ENCODE measurements around the gene MGAT4B. TPM values are rescaled to one million over a fixed set of nuclear protein-coding genes. Genes with fewer than 3 reads are reported as not detected.

The MGAT4B gene
- total RNA-seq, 1 experiment from 2014 or later, result 406 TPM

GRCh38 chr5:179801304-179802206, 5.1 kb downstream of the MGAT4B start:
- Histone ChIP-seq H3K36me3 (ENCODE audit: control insufficient read depth, insufficient read depth, low read length) (peaks cover 6% of the 10 kb centered on the region), H3K4me3 (ENCODE audit: low read depth in 2 of 2, low read length in 2 of 2) (no peak overlapping the region), H3K4me1 (ENCODE audit: control insufficient read depth, insufficient read depth, low read length) (peaks cover 33% of the 10 kb centered on the region), H3K27me3 (ENCODE audit: control insufficient read depth, insufficient read depth, low read length) (no peaks in the 10 kb centered on the region), H3K9me3 (ENCODE audit: control insufficient read depth, insufficient read depth, low read depth, low read length) (no peaks in the 10 kb centered on the region), H3K27ac (ENCODE audit: low read length) (peak overlapping the region; percentile 72)
- CTCF ChIA-PET, result interaction anchor here (1.0 kb wide), 3 partner anchors 10 to 28 kb away, joined by 3 to 12 read pairs (median 7); no protein-coding TSS in a partner anchor
- DNase-seq (ENCODE audit: low read depth, low spot score) (no peak), ATAC-seq (peak; percentile 59)
- BruUV-seq (replicated peaks), result no TSS peak
- in situ Hi-C loops (cut with HindIII; ENCODE audit: low pct_unique_long_range_greater_than_20kb, low sequenced_read_pairs), result no loop called here
- peak; percentile 92 for TF ChIP-seq CTCF (IDR thresholded peaks at IDR 0.05)
- TF ChIP-seq POLR2AphosphoS5 (IDR thresholded peaks at IDR 0.05; ENCODE audit: low read depth, low read length), result peak; percentile 45; the same call in 1 of the 2 replicates
- no peak for TF ChIP-seq REST (IDR thresholded peaks at IDR 0.05; ENCODE audit: insufficient read depth in 1 of 2, low read depth in 2 of 2, low read length in 1 of 2)
- peak; percentile 59; the same call in 1 of the 2 replicates for TF ChIP-seq SIN3A (IDR thresholded peaks at IDR 0.05; ENCODE audit: borderline replicate concordance, insufficient read depth, low read depth, low read length)
- TF ChIP-seq TCF7L2 (IDR thresholded peaks at IDR 0.05; ENCODE audit: low read depth, low read length), result no peak
- intact Hi-C loops (cut with micrococcal nuclease; ENCODE audit: unreplicated experiment), result no loop called here
- POLR2A ChIA-PET, result interaction anchor here (0.5 kb wide), 1 partner anchor 18 kb away, joined by 3 read pairs; no protein-coding TSS in a partner anchor

GRCh38 chr5:179800696-179801201, 5.9 kb downstream of the MGAT4B start:
- no TSS peak for BruUV-seq (replicated peaks)
- intact Hi-C loops (cut with micrococcal nuclease; ENCODE audit: unreplicated experiment), result no loop called here
- Histone ChIP-seq H3K27me3 (ENCODE audit: control insufficient read depth, insufficient read depth, low read length) (no peaks in the 10 kb centered on the region), H3K4me3 (ENCODE audit: low read depth in 2 of 2, low read length in 2 of 2) (no peak overlapping the region), H3K9me3 (ENCODE audit: control insufficient read depth, insufficient read depth, low read depth, low read length) (no peaks in the 10 kb centered on the region), H3K36me3 (ENCODE audit: control insufficient read depth, insufficient read depth, low read length) (peaks cover 4% of the 10 kb centered on the region), H3K4me1 (ENCODE audit: control insufficient read depth, insufficient read depth, low read length) (peaks cover 33% of the 10 kb centered on the region), H3K27ac (ENCODE audit: low read length) (no peak overlapping the region)
- POLR2A ChIA-PET, result no interaction called here
- ATAC-seq (no peak), DNase-seq (ENCODE audit: low read depth, low spot score) (no peak)
- CTCF ChIA-PET, result no interaction called here
- in situ Hi-C loops (cut with HindIII; ENCODE audit: low pct_unique_long_range_greater_than_20kb, low sequenced_read_pairs), result no loop called here
- TF ChIP-seq POLR2AphosphoS5 (IDR thresholded peaks at IDR 0.05; ENCODE audit: low read depth, low read length) (no peak), REST (IDR thresholded peaks at IDR 0.05; ENCODE audit: insufficient read depth in 1 of 2, low read depth in 2 of 2, low read length in 1 of 2) (no peak), TCF7L2 (IDR thresholded peaks at IDR 0.05; ENCODE audit: low read depth, low read length) (no peak), SIN3A (IDR thresholded peaks at IDR 0.05; ENCODE audit: borderline replicate concordance, insufficient read depth, low read depth, low read length) (no peak), CTCF (IDR thresholded peaks at IDR 0.05) (no peak)

All from Panc1 (cell line).